Suprapubic skin (tissue), 4 donors: ENCODE results near the gene ZNF22.

ENCODE experiments used
- EP300 ChIP-seq: sonication (generic); formaldehyde crosslinking; IDR thresholded peaks from one replicate; pipeline ENCODE4 v1.6.1; 2017; ENCODE audit warnings: antibody characterized with exemption
- POLR2A ChIP-seq, 2 donors: fragments of 450-650 bp; IDR thresholded peaks; one replicate each; pipeline ENCODE4 v1.6.1; 2017; ENCODE audit warnings: antibody characterized with exemption in 2 of 2, mild to moderate bottlenecking in 2 of 2, moderate library complexity in 2 of 2
- POLR2AphosphoS5 ChIP-seq, 3 donors: sonication (generic); formaldehyde crosslinking; IDR thresholded peaks; one replicate each; pipeline ENCODE4 v1.6.1; 2017; ENCODE audit warnings: antibody characterized with exemption in 3 of 3
- TF ChIP-seq, protein P1 (sequence below), 2 donors: fragments of 200-600 bp in 1 of 2; fragments of 450-650 bp in 1 of 2; sonication (generic) in 1 of 2; IDR thresholded peaks; one replicate each; pipeline ENCODE4 v1.5.1; 2016 to 2019; ENCODE audit warnings: antibody characterized with exemption in 2 of 2, mild to moderate bottlenecking in 1 of 2, moderate library complexity in 1 of 2

DNA sequence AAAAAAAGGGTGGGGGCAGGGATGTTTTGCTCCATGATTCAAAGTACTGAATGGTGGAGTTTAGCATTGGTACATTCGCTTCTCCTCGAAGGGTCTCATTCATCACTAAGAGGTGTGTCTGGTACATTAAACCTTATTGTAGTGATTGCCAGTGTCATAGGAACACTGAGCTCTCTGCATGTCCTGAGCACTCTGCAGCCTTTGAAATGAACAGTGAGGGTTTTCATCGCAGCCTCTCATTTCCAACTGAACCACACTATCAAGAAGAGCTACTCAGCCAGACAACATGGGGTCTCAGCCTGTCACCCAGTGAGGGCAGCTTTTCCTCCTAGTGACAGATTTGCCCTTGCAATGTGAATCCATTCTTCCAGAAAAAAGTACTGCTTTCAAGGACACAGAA lies 14.5 kb upstream of the ZNF22 start:
- TF ChIP-seq, protein P1, sequence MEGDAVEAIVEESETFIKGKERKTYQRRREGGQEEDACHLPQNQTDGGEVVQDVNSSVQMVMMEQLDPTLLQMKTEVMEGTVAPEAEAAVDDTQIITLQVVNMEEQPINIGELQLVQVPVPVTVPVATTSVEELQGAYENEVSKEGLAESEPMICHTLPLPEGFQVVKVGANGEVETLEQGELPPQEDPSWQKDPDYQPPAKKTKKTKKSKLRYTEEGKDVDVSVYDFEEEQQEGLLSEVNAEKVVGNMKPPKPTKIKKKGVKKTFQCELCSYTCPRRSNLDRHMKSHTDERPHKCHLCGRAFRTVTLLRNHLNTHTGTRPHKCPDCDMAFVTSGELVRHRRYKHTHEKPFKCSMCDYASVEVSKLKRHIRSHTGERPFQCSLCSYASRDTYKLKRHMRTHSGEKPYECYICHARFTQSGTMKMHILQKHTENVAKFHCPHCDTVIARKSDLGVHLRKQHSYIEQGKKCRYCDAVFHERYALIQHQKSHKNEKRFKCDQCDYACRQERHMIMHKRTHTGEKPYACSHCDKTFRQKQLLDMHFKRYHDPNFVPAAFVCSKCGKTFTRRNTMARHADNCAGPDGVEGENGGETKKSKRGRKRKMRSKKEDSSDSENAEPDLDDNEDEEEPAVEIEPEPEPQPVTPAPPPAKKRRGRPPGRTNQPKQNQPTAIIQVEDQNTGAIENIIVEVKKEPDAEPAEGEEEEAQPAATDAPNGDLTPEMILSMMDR (IDR thresholded peaks at IDR 0.05): no peak
- TF ChIP-seq POLR2AphosphoS5 (IDR thresholded peaks at IDR 0.05) (no peak), POLR2A (IDR thresholded peaks at IDR 0.05) (no peak), EP300 (no peak)
